NCI-H2196 treated with DMSO at 0.1 percent for 48 hours (cell line): ENCODE results near the gene IL1RL1.

Experiments
- DNase-seq: peaks from one replicate; lab custom pipeline; 2025; ENCODE audit not compliant: unreplicated experiment; lab: John Stamatoyannopoulos, UW

Gene IL1RL1

DNA sequence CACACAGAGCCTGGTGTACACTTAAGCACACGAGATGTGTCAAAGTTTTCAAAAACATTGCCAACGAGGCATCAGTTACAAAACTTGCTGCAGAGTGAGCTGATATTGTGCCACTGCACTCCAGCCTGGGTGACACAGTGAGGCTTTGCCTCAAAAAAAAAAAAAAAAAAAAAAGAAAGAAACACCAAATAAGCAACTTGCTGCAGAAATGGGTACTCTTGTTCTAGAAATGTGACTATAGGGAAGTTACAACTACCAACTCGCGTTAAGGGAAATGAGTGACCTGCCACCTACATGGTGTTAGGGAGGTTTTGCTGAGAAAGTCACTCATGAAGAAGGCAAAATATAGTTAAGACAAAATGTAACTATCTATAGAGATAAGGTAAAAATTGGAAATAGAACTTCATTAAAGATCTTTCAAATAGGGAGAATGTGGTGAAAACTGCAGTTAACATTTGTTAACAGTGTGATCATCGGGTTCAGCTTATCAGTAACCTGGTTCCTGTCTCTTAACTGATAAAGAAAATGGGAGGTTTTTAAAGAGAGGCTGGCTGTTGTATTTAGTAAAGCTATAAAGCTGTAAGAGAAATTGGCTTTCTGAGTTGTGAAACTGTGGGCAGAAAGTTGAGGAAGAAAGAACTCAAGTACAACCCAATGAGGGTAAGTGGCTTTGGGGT, at the start of gene IL1RL1:
Gene IL1RL1, plus strand, starts transcription at position 600 of the 677 bp plus-strand sequence. CDS start 26,702 bp downstream, outside the sequence.
- no peak for DNase-seq

DNA sequence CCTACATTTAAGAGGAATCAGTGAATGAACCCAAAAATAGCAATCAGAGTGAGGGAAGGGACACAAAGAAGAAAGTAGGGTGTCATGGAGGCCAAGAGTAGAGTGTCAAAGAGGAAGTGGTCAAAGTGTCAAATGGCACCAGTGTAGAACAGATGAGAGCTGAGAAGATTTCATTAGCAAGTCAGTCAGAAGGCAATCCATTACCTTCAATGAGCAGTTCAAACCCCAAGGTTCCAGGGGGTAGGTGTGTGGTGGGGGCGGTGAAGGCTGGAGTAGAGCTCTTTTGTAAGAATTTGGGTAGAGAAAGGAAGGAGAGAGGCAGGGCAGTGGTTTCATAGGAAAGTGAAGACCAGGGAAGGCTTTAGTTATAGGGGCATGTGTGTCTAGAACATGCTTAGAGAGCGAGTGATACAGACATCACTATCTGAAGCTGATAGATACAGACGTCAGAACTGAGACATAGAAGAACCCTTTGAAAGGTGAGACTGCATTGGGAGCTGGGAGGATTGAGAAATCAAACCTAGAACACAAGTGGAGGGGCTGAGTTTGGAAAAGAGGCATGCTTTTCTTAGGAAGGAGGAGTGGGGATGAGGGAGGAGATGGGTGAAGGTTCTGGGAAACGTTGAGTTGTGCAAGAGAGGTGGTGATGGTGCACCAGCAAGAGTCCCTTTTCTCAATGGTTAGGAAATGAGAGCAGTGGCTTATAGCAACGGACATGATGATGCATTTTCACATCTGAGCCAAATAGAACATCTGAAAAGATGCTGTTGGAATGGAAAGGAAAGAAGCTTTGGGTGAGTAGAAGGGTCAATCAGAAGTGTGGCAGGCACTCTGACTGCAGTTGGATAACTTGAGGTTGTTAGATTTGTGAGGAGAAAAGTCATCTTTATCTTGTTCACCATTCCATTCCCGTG, 48.9 kb upstream of the IL1RL1 start:
- DNase-seq: no peak

DNA sequence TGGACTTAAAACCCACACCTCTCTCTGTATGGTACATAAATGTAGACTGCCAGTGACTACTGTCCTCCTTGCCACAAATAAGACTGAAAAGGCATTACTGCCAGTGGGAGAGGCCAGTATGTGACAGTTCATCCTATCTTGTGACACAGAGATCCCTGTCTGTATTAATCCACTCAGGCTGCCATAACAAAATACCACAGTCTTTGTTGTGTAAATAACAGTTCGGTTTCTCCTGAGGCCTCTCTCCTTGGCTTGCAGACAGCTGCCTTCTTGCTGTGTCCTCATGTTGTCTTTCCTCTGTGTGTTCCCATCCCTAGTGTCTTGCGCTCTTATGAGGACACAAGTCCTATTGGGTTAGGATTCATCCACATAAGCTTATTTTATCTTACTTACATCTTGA, 46.4 kb upstream of the IL1RL1 start:
- no peak for DNase-seq

DNA sequence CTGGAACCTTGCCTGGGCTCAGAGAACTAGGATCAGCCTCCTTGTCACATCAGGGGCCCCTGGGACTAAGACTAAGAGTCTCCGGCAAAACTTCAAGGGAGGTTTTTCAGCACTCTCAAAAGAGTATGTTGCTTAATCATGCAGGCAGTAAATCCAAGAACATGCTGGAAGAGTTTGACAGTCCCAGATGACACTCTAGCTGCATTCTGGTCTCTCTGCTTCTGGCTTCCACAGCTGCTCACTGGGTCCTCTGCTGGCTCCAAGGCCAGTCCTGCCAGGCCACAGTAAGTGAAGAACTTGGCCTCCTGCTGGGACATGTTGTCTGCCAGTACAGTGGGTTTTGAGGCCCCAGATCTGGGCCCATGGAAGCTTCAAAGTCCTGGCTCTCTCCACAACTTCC, 45.2 kb upstream of the IL1RL1 start:
- DNase-seq: no peak

DNA sequence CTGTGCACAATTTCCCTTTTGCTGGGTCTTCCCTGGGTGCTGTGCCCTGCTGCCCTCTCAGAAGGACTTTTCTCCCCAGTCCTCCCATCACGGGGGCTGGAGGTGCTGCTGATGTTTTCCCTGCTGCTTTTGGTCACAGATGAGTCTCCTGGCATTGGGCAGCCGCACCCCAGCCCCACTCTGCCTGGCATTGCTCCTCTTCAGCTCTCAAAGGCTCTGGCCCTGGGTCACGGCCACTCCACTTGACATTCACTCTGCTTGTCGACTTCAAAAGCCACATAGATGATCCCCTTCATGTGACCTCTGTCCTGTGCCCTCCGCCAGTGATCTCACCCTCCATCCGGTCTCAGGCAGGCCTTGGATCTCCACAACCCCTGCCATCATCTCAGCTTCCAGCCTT, 43.6 kb upstream of the IL1RL1 start:
- no peak for DNase-seq

DNA sequence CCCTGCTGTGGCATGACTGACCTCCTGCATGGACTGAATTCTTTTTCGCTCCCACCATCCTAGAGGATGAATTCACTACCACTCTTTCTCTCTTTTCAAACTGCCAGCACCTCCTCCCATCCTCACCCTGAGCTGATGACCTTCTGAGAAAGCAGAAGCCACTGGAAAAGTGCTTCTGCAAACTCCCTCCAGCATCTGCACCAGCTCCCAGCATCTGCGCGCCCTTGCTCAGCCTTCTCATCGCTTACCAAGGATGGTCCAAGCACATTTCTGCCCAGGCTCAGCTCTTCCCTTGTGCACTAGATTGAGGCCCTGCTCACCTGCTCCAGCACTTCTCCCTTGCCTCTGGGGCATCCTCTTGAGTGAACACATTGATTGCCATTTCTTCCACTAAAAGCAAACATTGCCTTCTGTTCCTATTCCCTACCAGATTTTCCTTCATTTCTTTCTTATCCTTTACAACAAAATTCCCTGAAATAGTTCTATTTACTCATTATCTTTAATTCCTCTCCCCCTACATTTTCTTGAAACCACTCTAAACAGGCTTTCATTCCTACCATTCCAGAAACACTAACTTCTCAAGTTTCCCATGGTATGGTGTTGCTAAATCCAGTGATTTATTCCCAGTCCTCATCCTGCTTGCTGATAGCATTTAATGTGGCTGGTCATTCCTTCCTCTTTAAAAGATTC, 42.7 kb upstream of the IL1RL1 start:
- DNase-seq: no peak

DNA sequence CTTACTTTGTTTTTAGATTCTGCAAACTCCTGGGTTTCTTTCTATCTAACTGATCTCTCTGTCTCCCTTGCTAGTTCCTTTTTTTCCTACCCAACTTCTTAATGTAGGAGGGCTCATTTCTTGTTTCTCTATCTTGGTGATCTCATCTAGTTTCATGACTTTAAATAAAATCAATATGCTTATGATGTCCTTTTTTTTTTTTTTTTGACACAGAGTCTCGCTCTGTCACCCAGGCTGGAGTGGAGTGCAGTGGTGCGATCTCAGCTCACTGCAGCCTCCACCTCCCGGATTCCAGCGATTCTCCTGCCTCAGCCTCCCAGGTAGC, 42.2 kb upstream of the IL1RL1 start:
- no peak for DNase-seq

DNA sequence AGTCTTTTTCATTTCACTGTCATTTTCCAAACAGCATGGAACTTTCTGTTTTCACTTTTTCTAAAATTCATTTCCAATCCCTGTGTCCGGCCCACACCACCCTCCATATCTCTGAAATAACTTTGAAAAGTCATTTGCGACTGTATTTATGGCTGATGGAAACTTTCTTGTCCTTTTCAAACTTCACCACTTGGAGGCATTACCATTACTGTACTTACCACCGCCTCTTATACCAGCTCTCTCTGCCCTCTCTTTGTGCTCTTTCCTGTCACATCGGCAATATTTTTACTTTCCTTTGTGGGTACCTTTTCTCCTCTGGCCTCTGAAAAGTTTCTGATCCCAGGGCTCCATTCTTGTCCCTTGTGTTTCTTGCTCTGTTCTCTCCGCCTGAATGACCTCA, 39.5 kb upstream of the IL1RL1 start:
- no peak for DNase-seq

DNA sequence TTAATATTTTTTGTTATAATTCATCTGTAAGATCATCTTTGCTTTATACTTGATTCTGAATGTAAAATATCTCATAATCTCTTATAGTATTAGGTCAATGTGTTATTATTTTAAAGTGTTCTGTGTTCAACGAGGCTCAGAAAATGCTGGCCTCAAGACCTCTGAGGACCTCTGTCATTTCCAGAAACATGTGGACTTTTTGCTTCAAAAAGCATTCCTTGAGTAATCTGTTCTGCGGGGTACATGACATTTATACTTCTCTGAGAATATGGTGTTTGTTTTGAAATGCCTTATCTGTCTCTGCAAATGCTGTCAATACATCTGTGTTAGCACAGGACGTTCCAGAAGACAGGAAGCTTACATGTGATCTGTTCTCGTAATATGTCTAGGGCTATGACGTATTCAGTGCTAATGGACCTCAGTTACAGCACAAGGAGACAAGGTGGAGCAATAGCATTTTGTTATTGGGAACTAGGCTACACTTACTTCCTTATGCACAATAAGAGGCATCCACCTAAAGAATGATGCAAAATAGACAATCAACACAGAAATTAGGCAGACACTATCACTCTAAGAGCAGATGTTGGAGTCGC, 37.6 kb upstream of the IL1RL1 start:
- no peak for DNase-seq

DNA sequence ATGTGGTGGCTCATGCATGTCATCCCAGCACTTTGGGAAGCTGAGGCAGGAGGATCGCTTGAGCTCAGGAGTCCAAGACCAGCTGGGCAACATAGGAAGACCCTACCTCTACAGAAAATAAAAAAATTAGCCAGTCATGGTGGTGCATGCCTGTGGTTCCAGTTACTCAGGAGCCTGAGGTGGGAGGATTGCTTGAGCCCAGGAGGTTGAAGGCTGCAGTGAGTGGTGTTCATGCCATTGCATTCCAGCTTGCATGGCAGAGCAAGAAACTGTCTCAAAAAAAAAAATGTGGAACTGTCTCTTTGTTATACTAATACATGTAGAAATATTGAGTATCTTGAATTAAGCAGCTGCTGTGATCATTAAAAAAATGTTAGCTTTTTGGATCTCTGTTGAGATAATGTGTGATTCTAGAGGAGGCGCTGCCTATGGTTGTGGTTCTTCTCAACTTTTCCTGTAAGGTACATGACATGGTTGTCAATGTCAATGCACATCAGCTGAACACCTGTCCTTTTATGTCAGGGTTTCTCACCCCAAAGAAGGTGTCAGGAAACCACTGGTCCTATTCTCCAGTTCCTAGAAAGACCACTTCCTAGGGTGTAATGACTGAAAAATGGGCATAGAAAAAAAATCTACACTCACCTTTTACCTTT, 34.7 kb upstream of the IL1RL1 start:
- DNase-seq: no peak

DNA sequence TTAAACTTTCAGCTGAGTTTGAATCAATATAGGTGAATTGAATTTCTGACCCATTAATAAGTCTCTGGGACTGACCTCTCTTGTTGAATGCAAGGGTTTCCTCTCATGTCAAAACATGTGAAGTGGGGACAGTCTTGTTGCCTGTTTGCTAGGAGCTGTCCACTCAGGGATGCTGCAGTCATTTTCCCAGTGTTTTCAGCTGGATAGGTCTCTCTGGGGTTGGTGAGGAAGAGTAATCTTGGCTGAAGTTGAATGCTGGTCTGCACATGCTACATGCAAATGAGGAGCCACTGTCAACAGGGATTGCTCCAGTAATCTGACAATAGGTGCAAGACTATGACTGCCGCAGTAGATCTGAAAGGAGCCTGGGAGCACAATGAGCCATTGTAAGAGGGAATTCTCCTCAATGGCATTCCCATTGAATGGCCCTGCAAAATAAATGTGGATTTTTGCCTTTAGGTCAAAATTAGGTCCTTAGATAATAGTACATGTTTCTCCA, 34.1 kb upstream of the IL1RL1 start:
- DNase-seq: no peak

DNA sequence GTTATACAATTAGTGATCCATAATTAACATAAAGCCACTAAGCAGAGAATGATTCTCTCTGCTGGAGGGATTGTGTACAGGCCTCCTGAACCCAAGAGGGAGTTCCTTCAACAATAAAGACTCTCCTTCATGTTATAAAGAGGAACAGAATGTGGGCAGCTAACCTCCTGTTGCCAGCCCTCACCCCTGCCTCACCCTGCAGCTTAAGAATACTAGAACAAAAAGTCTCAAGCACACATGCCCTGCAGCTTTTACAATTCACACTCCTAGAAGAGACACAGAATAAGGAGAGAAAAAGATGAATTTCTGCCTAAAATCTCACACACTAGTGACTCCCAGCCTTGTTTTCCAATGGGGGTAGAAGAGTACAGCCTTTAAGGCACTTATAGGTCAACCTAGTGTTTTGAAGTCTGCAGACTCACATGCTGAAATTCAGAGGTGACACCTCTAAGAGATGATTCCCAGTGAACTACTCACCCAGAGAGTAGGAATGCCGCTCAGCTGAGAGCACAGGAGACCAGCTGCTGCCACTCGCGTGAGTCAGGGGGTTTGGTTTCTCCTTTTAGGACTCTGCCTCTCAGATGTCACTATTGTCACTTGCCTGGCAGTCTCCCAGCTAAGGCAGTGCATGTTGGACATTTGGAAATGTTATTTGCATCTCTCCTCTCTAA, 32.5 kb upstream of the IL1RL1 start:
- DNase-seq: no peak

DNA sequence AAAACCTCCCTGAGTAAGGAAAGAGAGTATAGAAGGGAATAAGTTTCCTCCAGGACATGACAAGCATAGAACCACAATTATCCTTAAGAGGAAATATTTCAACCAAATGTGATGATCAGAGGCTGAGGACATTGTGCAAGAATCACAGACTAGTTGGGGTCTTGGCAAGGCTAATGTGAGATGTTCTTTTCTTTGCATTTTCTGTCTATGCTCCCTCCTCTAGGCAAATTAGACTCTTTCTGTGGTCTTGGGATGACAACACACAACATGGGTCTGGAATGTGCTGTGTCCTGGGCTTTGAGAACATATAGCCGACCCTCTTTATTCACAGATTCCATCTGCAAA, 32.0 kb upstream of the IL1RL1 start:
- no peak for DNase-seq

DNA sequence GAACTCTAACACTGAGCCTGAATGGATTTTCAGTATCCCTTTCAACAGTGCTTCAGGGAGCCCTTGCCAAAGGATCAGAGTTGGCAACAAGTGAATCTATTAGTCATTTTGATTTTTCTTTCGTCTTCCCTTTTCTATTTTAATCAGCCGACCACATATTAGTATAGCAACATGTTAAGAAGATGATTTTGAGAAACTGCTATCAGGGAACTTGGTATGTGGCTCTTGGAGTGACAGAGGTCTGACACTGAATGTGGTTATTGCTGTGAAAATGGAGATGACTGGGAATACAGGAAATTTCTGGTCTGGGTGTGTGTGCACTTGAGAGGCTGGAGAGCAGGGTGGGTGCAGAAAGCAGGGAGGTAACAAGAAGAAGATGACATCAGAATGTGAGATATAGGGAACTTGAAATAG, 28.7 kb upstream of the IL1RL1 start:
- no peak for DNase-seq

DNA sequence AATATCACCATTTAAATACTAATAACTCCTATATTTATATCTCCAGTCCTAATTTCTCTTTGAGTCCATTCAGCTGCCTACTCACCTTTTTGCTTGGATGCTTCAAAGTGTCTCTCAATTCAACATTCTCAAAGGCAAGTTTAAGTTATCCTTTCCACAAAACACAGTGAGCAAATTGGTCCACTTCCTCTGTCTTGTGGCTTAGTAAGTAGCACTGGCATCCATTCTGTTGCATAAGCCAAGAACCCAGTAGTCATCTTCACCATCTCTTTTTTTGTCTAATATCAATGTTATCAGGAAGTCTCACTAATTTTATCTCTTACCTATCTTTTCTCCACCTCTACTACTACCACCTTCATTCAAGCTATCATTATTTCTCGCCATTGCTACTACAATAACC, 27.4 kb upstream of the IL1RL1 start:
- no peak for DNase-seq

DNA sequence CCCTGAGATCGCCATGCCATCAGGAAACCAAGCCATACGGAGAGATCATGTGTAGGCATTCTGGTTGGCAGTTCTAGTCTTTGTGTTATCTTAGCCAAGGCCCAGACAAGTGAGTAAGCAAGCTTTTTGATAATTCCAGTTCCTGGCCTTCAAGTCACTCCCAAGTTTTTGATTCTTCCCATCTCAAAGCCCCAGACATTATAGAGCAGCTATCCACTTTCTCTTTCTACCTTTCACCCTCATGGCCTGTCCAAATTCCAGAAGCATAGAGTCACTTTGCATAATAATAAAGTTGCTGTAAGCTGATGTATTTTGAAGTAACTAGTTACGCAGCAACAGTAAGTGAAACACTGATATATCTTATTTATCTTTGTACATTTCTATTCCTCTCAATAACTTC, 26.8 kb upstream of the IL1RL1 start:
- no peak for DNase-seq

DNA sequence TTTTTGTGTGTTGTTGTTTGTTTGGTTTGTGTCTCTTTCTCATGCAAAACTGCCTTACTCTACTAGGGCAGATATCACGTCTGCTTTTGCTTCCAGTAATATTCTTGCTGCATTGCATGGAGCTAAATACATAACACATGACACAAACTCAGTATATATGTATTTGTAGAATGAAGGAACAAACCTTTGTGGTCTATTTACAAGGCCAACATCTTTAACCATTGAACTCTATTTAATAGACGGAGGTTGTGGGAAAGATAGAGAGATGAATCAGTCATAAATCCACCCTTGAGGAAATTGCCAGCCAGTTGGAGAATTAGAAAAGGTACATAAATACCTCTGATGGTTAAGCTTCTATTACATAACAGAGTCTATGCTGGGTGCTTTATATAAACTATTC, 26.0 kb upstream of the IL1RL1 start:
- no peak for DNase-seq

DNA sequence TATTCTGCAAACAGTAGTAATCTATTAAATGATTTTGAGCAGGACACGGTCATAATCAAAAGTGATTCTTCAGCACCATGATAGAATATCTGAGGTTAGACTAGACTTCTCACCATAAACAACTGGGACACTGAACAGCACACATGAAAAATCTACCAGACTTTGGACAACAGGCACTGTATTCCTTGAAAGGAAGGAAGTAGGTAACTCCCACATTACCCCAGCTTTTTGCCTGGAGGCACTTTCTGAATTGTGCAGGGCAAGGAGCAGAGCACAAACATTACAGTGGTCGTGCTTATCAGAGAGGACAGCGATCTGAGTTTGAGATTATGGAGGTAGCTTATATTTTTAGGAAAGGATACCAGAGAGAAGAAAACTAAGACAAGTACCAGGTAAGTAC, 25.3 kb upstream of the IL1RL1 start:
- no peak for DNase-seq

DNA sequence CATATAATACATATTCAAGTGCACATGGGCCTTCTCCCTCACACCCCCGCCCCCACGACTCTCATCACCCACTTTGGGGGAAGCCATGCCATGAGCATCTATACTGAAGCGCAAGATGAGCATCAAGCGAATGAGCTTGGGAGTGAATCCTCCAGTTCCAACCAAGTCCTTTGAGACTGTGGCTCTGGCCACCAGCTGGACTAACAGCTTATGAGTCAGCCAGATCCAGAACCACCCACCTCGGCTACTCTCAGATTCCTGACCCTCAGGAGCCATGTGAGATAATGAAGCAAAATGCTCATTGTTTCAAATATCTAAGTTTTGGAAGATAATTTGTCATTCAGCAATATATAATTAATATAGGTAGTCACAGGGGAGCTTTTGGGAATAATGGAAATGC, 22.2 kb upstream of the IL1RL1 start:
- no peak for DNase-seq

DNA sequence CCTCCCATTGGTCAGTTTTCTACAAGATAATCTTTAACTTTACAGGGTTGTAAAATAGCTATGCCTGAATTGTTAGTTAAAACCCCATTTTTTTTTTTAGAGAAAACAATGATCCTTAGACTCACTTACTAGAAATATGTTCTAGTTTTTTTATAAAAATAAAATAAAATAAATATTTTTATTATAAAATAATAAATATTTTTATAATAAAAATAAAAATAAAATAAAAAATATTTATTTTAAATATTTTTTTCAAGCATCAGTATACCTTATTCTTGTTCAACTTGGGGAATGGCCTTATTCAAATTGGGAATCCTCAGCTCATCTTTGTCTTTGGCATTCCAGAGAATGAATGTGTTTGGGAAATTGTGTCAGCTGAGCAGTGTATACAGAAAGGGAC, 20.8 kb upstream of the IL1RL1 start:
- no peak for DNase-seq
